Neuronal stem cell (in vitro differentiated cells): ENCODE measurements around the gene MCF2L2.

Experiments
- DNase-seq: peaks from one replicate; pipeline ENCODE4 v3.0.0-alpha.2; 2013; ENCODE audit warnings: low spot score
- H2AFZ ChIP-seq: one replicate; pipeline ENCODE4 v1.6.1; 2013; ENCODE audit warnings: mild to moderate bottlenecking, low read length, inconsistent platforms
- H2AK5ac ChIP-seq: 2 replicates; pipeline ENCODE4 v1.6.1; 2013; ENCODE audit warnings: low read depth, mild to moderate bottlenecking, inconsistent platforms, low read length, moderate library complexity, mixed read lengths
- H2BK120ac ChIP-seq: 2 replicates; pipeline ENCODE4 v1.6.1; 2013; ENCODE audit warnings: low read depth, mild to moderate bottlenecking, inconsistent platforms, low read length, moderate library complexity, mixed read lengths
- H2BK12ac ChIP-seq: one replicate; pipeline ENCODE4 v1.6.1; 2013; ENCODE audit warnings: low read length, inconsistent platforms
- H2BK15ac ChIP-seq: 2 replicates; pipeline ENCODE4 v1.6.1; 2013; ENCODE audit warnings: mild to moderate bottlenecking, low read length, inconsistent platforms, mixed read lengths
- H2BK5ac ChIP-seq: one replicate; pipeline ENCODE4 v1.6.1; 2013; ENCODE audit warnings: inconsistent platforms, mild to moderate bottlenecking, low read length, moderate library complexity
- H3K14ac ChIP-seq: one replicate; pipeline ENCODE4 v1.6.1; 2013; ENCODE audit warnings: low read length, inconsistent platforms
- H3K18ac ChIP-seq: 2 replicates; pipeline ENCODE4 v1.6.1; 2013; ENCODE audit warnings: low read length, inconsistent platforms
- H3K23ac ChIP-seq: 2 replicates; pipeline ENCODE4 v1.6.1; 2013; ENCODE audit warnings: low read depth, mild to moderate bottlenecking, mixed read lengths, low read length, inconsistent platforms; ENCODE audit not compliant: poor library complexity
- H3K27ac ChIP-seq: replicated peaks from 3 replicates; pipeline ENCODE4 v1.5.1; 2013; ENCODE audit warnings: low read length, inconsistent platforms
- H3K27me3 ChIP-seq, 3 experiments: 2 replicates each; pipeline ENCODE4 v1.6.1; 2013; ENCODE audit warnings: low read length in 3 of 3, mild to moderate bottlenecking in 2 of 3, inconsistent platforms in 1 of 3, low read depth in 1 of 3, mixed read lengths in 1 of 3, moderate library complexity in 1 of 3; ENCODE audit not compliant: control insufficient read depth in 3 of 3, insufficient read depth in 3 of 3
- H3K36me3 ChIP-seq, 2 donors: replicated peaks in 1 of 2; 2 replicates each; pipeline ENCODE4 v1.6.1; 2013; ENCODE audit warnings: low read length in 2 of 2; ENCODE audit not compliant: control insufficient read depth in 2 of 2, insufficient read depth in 2 of 2
- H3K4ac ChIP-seq: 2 replicates; pipeline ENCODE4 v1.6.1; 2013; ENCODE audit warnings: inconsistent platforms, mild to moderate bottlenecking, low read length, moderate library complexity
- H3K4me1 ChIP-seq, 2 donors: 1 replicate in 1 of 2; 2 replicates in 1 of 2; pipeline ENCODE4 v1.6.1; 2013; ENCODE audit warnings: low read length in 2 of 2, low read depth in 1 of 2; ENCODE audit not compliant: control insufficient read depth in 2 of 2, insufficient read depth in 1 of 2
- H3K4me2 ChIP-seq: one replicate; pipeline ENCODE4 v1.6.1; 2013; ENCODE audit warnings: mild to moderate bottlenecking, low read length, inconsistent platforms; ENCODE audit not compliant: insufficient read depth, poor library complexity, severe bottlenecking
- H3K4me3 ChIP-seq, 2 donors: 2 replicates each; pipeline ENCODE4 v1.5.1; 2013; ENCODE audit warnings: low read length in 2 of 2, mild to moderate bottlenecking in 2 of 2, inconsistent platforms in 1 of 2, moderate library complexity in 1 of 2
- H3K79me1 ChIP-seq: one replicate; pipeline ENCODE4 v1.6.1; 2013; ENCODE audit warnings: low read depth, mild to moderate bottlenecking, inconsistent platforms, low read length, moderate library complexity
- H3K9ac ChIP-seq: one replicate; pipeline ENCODE4 v1.6.1; 2013; ENCODE audit warnings: mild to moderate bottlenecking, low read depth, low read length, inconsistent platforms; ENCODE audit not compliant: poor library complexity
- H3K9me3 ChIP-seq, 2 donors: replicated peaks in 1 of 2; 2 replicates each; pipeline versions ENCODE3 to v1.6.1; 2013; ENCODE audit warnings: low read length in 2 of 2, mild to moderate bottlenecking in 2 of 2, inconsistent platforms in 1 of 2, low read depth in 1 of 2, mixed read lengths in 1 of 2, moderate library complexity in 1 of 2; ENCODE audit not compliant: control insufficient read depth in 2 of 2, insufficient read depth in 1 of 2
- H4K8ac ChIP-seq: one replicate; pipeline ENCODE4 v1.6.1; 2013; ENCODE audit warnings: low read depth, mild to moderate bottlenecking, inconsistent platforms, low read length, moderate library complexity
- H4K91ac ChIP-seq: one replicate; pipeline ENCODE4 v1.6.1; 2013; ENCODE audit warnings: low read length, low read depth, mild to moderate bottlenecking, inconsistent platforms; ENCODE audit not compliant: poor library complexity
- WGBS, 2 donors: extraction: QIAGEN DNeasy Blood & Tissue Kit; methylation state at CpG; one replicate each; pipeline ENCODE4 v1.1.7; 2013; ENCODE audit warnings: missing lambda C conversion rate in 2 of 2, mixed read lengths in 1 of 2; ENCODE audit not compliant: insufficient read length in 2 of 2, insufficient replicate concordance in 1 of 2; ENCODE audit errors: extremely low coverage in 2 of 2; 5-methylcytosine and 5-hydroxymethylcytosine counted together

MCF2L2 gene

DNA sequence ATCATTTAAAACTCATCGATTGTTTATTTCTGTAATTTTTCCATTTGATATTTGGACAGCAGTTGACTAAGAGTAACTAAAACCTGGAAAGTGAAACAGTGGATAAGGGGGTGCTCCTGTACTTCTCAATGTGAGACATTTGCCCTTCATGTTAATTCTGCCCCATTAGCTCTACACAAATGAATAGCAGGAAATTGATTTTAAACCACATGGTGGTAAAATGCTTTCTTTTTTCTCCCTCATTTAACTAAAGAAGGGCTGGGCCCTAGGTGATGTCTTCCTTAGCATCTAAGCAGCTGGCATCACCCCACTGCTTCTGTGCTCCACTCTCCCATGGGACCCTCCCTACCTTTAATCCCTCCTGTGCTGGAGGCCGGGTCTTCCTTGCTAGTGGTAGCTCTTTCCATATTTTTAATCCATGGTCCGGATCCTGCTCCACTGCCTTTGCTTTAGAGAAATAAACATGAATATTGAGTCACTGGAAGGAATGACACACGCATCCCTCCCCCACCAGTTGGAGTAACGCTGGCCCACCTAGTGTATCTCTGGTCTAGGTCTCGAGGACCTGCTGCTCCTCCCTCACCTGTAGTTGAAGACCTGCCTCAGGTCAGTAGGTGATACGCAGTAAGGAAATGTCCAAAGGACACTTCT is 235.6 kb downstream of the MCF2L2 start:
- H3K9ac ChIP-seq, result no peak overlapping the region
- no peaks in the 10 kb centered on the region for H3K36me3 ChIP-seq
- no peak overlapping the region for H3K27ac ChIP-seq
- H3K9me3 ChIP-seq, result no peaks in the 10 kb centered on the region
- no peak overlapping the region for H3K18ac ChIP-seq
- H4K91ac ChIP-seq, result no peak overlapping the region
- no peak overlapping the region for H2BK15ac ChIP-seq
- no peak overlapping the region for H2BK5ac ChIP-seq
- no peak overlapping the region for H2AK5ac ChIP-seq
- no peak overlapping the region for H3K14ac ChIP-seq
- peaks cover 0 to 17% (median 0%) of the 10 kb centered on the region in 3 experiments for H3K27me3 ChIP-seq
- no peak overlapping the region for H3K23ac ChIP-seq
- H3K4me1 ChIP-seq, result peaks cover 0 to 2% of the 10 kb centered on the region in 2 donors
- no peaks in the 10 kb centered on the region for H3K79me1 ChIP-seq
- H2AFZ ChIP-seq, result no peak overlapping the region
- H2BK12ac ChIP-seq, result no peak overlapping the region
- no peak overlapping the region for H2BK120ac ChIP-seq
- no peak for DNase-seq
- H3K4ac ChIP-seq, result no peak overlapping the region
- H4K8ac ChIP-seq, result no peak overlapping the region
- no peak overlapping the region for H3K4me3 ChIP-seq
- no CpG with 5 or more reads among the region's 7 CpGs for WGBS, 2 donors
- H3K4me2 ChIP-seq, result no peak overlapping the region

DNA sequence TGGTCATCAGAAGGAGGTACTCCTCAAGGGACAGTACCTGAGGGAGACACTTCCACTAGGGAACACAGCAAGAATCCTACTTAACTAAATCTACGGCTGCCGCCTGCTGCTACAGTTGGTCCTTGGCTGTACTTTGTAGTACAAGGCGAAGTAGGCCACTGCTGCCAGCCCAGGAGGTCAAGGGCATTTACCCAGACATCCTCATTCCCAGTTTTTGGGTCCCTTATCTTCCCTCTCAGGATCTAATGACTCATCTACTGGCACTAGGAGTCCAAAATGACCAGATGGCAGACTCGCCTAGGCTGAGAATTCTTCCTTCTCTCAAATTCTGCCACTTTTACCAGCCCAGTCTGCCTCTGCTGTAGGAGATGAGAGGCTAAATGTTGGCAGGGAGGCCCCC is 238.8 kb downstream of the MCF2L2 start:
- no peak overlapping the region for H2AK5ac ChIP-seq
- H2AFZ ChIP-seq, result no peak overlapping the region
- H4K8ac ChIP-seq, result no peak overlapping the region
- peaks cover 0 to 12% (median 0%) of the 10 kb centered on the region in 3 experiments for H3K27me3 ChIP-seq
- no peak overlapping the region for H3K4me2 ChIP-seq
- no peak overlapping the region for H4K91ac ChIP-seq
- no peaks in the 10 kb centered on the region for H3K36me3 ChIP-seq
- H3K18ac ChIP-seq, result no peak overlapping the region
- no peaks in the 10 kb centered on the region for H3K79me1 ChIP-seq
- no peak overlapping the region for H2BK12ac ChIP-seq
- H3K4ac ChIP-seq, result no peak overlapping the region
- H3K4me3 ChIP-seq, result no peak overlapping the region
- H2BK120ac ChIP-seq, result no peak overlapping the region
- no peak overlapping the region for H3K9ac ChIP-seq
- no peaks in the 10 kb centered on the region for H3K9me3 ChIP-seq
- DNase-seq, result no peak
- WGBS, 2 donors, result no CpG with 5 or more reads among the region's 4 CpGs
- no peak overlapping the region for H3K27ac ChIP-seq
- H2BK15ac ChIP-seq, result no peak overlapping the region
- H3K14ac ChIP-seq, result no peak overlapping the region
- no peak overlapping the region for H2BK5ac ChIP-seq
- peaks cover 0 to 2% of the 10 kb centered on the region in 2 donors for H3K4me1 ChIP-seq
- no peak overlapping the region for H3K23ac ChIP-seq

DNA sequence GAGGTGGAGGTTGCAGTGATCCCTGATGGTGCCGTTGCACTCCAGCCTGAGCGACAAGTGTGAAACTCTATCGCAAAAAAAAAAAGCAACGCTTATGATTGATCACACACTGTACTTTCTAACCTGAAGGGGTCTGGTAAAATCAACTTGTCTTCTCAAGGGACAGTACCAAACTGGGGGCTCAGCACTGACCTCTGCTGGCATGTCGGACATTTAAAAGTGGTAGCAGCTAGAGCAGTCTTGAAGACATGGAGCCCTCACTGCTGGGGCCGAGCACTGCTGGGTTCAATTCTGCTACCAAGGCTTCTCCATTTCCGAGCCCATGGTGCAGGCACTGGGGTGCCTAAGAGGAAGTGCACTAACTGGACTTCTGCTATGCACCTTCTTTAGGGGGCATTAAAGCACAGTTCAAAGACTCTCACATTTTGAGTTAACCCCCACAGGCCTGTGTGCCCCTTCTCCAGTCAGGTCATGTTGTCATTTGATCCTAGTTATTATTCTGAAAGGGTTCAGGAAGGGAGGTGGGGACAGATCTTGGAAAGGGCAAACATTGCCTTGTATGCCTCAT is 239.4 kb downstream of the MCF2L2 start:
- Histone ChIP-seq H3K23ac (no peak overlapping the region), H3K4me3 (no peak overlapping the region), H4K91ac (no peak overlapping the region), H3K79me1 (no peaks in the 10 kb centered on the region), H3K18ac (no peak overlapping the region), H3K9ac (no peak overlapping the region), H2AK5ac (no peak overlapping the region), H3K4ac (no peak overlapping the region), H3K9me3 (no peaks in the 10 kb centered on the region), H3K4me2 (no peak overlapping the region), H2BK12ac (no peak overlapping the region), H2BK120ac (no peak overlapping the region), H4K8ac (no peak overlapping the region), H2BK15ac (no peak overlapping the region), H2AFZ (no peak overlapping the region), H2BK5ac (no peak overlapping the region), H3K14ac (no peak overlapping the region), H3K27ac (no peak overlapping the region), H3K36me3 (no peaks in the 10 kb centered on the region), H3K27me3 (peaks cover 0 to 6% (median 0%) of the 10 kb centered on the region in 3 experiments), H3K4me1 (peaks cover 0 to 2% of the 10 kb centered on the region in 2 donors)
- WGBS, 2 donors, result no CpG with 5 or more reads among the region's 7 CpGs
- peak; percentile 20 for DNase-seq

- Histone ChIP-seq H3K79me1 (no peaks in the 10 kb centered on the region), H2AK5ac (no peak overlapping the region), H3K4ac (no peak overlapping the region), H3K36me3 (no peaks in the 10 kb centered on the region), H4K8ac (no peak overlapping the region), H3K18ac (no peak overlapping the region), H3K27me3 (peaks cover 0 to 21% (median 2%) of the 10 kb centered on the region in 3 experiments), H3K23ac (no peak overlapping the region), H2BK120ac (no peak overlapping the region), H3K9me3 (no peaks in the 10 kb centered on the region), H2BK12ac (no peak overlapping the region), H3K27ac (no peak overlapping the region), H4K91ac (no peak overlapping the region), H2AFZ (no peak overlapping the region), H3K9ac (no peak overlapping the region), H3K4me1 (peaks cover 0 to 6% of the 10 kb centered on the region in 2 donors), H2BK5ac (no peak overlapping the region), H3K4me3 (no peak overlapping the region), H2BK15ac (no peak overlapping the region), H3K4me2 (no peak overlapping the region), H3K14ac (no peak overlapping the region)
- DNase-seq, result no peak
- WGBS, 2 donors, result no CpG with 5 or more reads among the region's 4 CpGs
Observed at GRCh38 chr3:183185696-183186095, 242.7 kb downstream of the MCF2L2 start.
